GM19099 (cell line): ENCODE data around the gene ADCY5.

Experiments used
- POLR2A ChIP-seq: IDR thresholded peaks from 3 replicates; pipeline ENCODE4 v1.6.1; 2011; ENCODE audit warnings: low read depth; ENCODE audit not compliant: insufficient read length; ENCODE audit errors: extremely low read depth

ADCY5 gene

GRCh38 chr3:123334056-123334455 is 114.8 kb downstream of the ADCY5 start:
- TF ChIP-seq POLR2A: no peak

- TF ChIP-seq POLR2A: no peak
These were observed 115.5 kb downstream of the ADCY5 start for GRCh38 chr3:123333401-123333800.

- TF ChIP-seq POLR2A: no peak
These were observed 116.7 kb downstream of the ADCY5 start for GRCh38 chr3:123332124-123332641.

GRCh38 chr3:123331651-123332050 is 117.2 kb downstream of the ADCY5 start:
- TF ChIP-seq POLR2A: no peak

- no peak for TF ChIP-seq POLR2A
These were observed 117.9 kb downstream of the ADCY5 start for GRCh38 chr3:123331006-123331405.

- TF ChIP-seq POLR2A: no peak
These were observed 118.4 kb downstream of the ADCY5 start for GRCh38 chr3:123330441-123330991.

GRCh38 chr3:123329636-123330340 is 119.1 kb downstream of the ADCY5 start:
- no peak for TF ChIP-seq POLR2A

- TF ChIP-seq POLR2A: no peak
These were observed 119.8 kb downstream of the ADCY5 start for GRCh38 chr3:123328851-123329635.

- no peak for TF ChIP-seq POLR2A
These were observed 120.7 kb downstream of the ADCY5 start for GRCh38 chr3:123327956-123328850.

GRCh38 chr3:123327480-123327879 is 121.4 kb downstream of the ADCY5 start:
- TF ChIP-seq POLR2A: no peak

- TF ChIP-seq POLR2A: no peak
These were observed 122.4 kb downstream of the ADCY5 start for GRCh38 chr3:123326531-123326930.

- TF ChIP-seq POLR2A: no peak
These were observed 123.1 kb downstream of the ADCY5 start for GRCh38 chr3:123325766-123326256.

GRCh38 chr3:123324880-123325765 is 123.8 kb downstream of the ADCY5 start:
- no peak for TF ChIP-seq POLR2A

GRCh38 chr3:123323781-123324180 is 125.1 kb downstream of the ADCY5 start:
- no peak for TF ChIP-seq POLR2A
